ENCODE results near the gene PDS5B.

The PDS5B gene

DNA sequence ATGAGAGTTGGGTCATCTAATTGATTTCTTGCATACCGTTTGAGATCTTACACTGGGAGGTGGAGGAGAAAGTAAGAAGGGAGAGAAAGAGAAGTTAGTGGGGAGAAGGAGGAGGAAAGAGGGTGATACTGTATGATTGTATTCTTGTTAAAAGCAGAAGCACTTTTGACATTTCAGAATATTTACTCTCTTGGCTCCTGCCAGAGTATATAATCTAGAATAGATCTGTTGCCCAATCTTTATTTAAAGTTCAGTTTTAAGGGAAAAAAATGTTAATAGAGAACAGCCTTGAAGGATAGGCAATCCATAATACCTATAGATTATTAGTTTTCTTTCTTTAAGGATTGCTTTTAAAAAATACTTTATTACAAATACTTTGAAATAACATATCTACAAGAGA is 41.5 kb downstream of the PDS5B start:
- Histone ChIP-seq H3K27ac (ENCODE audit: low read depth, low read length, severe bottlenecking) (no peak overlapping the region), H3K4me1 (ENCODE audit: control insufficient read depth, insufficient read depth, low read length, poor library complexity, severe bottlenecking) (no peaks in the 10 kb centered on the region), H3K4me3 (ENCODE audit: extremely low read depth, insufficient read depth, low read length, poor library complexity, severe bottlenecking) (no peak overlapping the region), H3K9me3 (ENCODE audit: control insufficient read depth, low read length) (peaks cover 5% of the 10 kb centered on the region), H3K36me3 (ENCODE audit: control insufficient read depth, insufficient read depth, low read length) (no peaks in the 10 kb centered on the region)
- 83 to 93% methylated on average over 1 of the region's 1 CpG for WGBS, 2 experiments (ENCODE audit: insufficient coverage in 2 of 2)

DNA sequence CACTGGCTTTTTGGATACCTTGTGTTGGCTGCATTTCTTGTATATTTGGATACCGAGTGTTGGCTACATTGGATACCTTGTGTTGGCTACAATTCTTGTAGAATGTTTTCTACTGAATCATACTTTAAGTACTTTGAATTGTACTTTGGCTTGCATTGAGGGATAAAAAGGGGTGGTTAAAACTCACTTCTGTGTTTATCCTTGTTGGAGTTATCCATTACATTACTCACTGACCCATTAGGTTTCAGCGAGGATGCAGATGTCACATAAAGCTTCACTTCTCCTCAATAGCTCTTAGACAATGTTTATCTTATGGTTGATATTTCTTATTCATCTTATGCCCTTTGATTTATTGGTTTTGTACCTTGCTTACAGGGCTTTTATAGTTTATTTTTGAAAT is 43.1 kb downstream of the PDS5B start:
- H3K4me3 ChIP-seq (ENCODE audit: extremely low read depth, insufficient read depth, low read length, poor library complexity, severe bottlenecking), result no peak overlapping the region
- H3K9me3 ChIP-seq (ENCODE audit: control insufficient read depth, low read length), result no peaks in the 10 kb centered on the region
- H3K27ac ChIP-seq (ENCODE audit: low read depth, low read length, severe bottlenecking), result no peak overlapping the region
- H3K4me1 ChIP-seq (ENCODE audit: control insufficient read depth, insufficient read depth, low read length, poor library complexity, severe bottlenecking), result no peaks in the 10 kb centered on the region
- no peaks in the 10 kb centered on the region for H3K36me3 ChIP-seq (ENCODE audit: control insufficient read depth, insufficient read depth, low read length)
- WGBS, 2 experiments (ENCODE audit: insufficient coverage in 2 of 2), result no CpG with 5 or more reads among the region's 2 CpGs

DNA sequence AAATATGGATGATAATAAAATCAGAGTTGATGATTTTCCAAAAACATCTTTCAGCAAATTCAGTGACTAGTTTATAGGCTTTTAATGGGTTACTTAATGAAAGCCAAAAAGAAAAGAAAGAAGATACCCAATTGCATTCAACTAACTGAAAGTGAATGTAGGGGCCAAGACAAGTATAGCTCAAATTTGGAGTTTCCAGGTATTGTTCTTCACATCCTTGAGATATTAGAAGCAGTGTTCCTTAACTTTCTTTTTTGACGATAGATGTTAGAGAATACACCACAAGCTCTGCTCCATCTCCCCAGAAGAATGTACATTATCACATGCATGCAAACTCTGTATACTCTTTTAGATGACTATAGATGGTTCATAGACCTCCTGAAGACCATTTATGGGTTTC is 43.6 kb downstream of the PDS5B start:
- Histone ChIP-seq H3K36me3 (ENCODE audit: control insufficient read depth, insufficient read depth, low read length) (no peaks in the 10 kb centered on the region), H3K9me3 (ENCODE audit: control insufficient read depth, low read length) (no peaks in the 10 kb centered on the region), H3K27ac (ENCODE audit: low read depth, low read length, severe bottlenecking) (no peak overlapping the region), H3K4me1 (ENCODE audit: control insufficient read depth, insufficient read depth, low read length, poor library complexity, severe bottlenecking) (no peaks in the 10 kb centered on the region), H3K4me3 (ENCODE audit: extremely low read depth, insufficient read depth, low read length, poor library complexity, severe bottlenecking) (no peak overlapping the region)
- WGBS, 2 experiments (ENCODE audit: insufficient coverage in 2 of 2), result no CpG with 5 or more reads among the region's 1 CpG

DNA sequence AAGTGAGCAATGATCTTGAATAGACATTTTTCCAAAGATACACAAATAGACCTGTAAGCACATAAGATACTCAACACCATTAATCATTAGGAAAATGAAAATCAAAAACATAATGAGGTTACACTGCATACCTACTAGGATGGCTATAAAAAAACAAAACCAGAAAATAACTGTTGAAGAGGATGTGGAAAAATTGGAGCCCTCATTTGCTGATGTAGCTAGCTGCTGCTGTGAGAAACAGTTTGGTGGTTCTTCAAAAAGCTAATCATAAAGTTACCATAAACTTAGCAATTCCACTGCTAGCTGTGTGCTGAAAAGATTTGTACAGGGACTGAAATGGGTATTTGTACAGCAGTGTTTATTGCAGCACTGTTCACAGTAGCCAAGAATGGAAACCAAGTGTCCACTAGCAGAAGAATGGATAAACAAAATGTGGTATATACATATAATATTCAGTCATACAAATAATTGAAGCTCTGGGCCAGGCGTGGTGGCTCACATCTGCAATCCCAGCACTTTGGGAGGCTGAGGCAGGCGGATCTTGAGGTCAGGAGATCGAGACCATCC is 46.2 kb downstream of the PDS5B start:
- no peak overlapping the region for H3K4me3 ChIP-seq (ENCODE audit: extremely low read depth, insufficient read depth, low read length, poor library complexity, severe bottlenecking)
- no peaks in the 10 kb centered on the region for H3K36me3 ChIP-seq (ENCODE audit: control insufficient read depth, insufficient read depth, low read length)
- WGBS, 2 experiments (ENCODE audit: insufficient coverage in 2 of 2), result 86 to 94% methylated on average over 2 to 3 of the region's 3 CpGs

DNA sequence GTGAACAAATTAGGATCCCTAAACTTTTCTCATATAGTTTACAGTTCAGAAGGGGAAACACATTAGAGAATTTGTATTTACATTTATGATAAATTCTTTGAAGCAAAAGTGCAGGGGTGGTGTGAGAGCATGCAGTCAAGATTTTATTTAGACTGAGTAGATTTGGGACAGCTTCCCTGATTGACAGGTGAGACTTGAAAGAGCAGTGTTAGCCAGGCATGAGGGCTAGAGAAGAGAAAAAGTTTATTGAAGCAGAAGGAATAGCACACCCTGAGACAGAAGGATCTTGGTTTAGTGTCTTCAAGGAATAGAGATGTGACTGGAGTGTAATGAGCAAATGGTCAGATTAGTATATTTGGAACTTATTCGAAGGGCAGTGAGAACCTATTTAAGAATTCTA is 50.5 kb downstream of the PDS5B start:
- H3K4me1 ChIP-seq (ENCODE audit: control insufficient read depth, insufficient read depth, low read length, poor library complexity, severe bottlenecking), result no peaks in the 10 kb centered on the region
- H3K36me3 ChIP-seq (ENCODE audit: control insufficient read depth, insufficient read depth, low read length), result no peaks in the 10 kb centered on the region
- no peak overlapping the region for H3K27ac ChIP-seq (ENCODE audit: low read depth, low read length, severe bottlenecking)
- 100% methylated on average over 1 of the region's 1 CpG for WGBS, 2 experiments (ENCODE audit: insufficient coverage in 2 of 2)
- no peaks in the 10 kb centered on the region for H3K9me3 ChIP-seq (ENCODE audit: control insufficient read depth, low read length)
- no peak overlapping the region for H3K4me3 ChIP-seq (ENCODE audit: extremely low read depth, insufficient read depth, low read length, poor library complexity, severe bottlenecking)

More for the DNA sequence above, 46.2 kb downstream of the PDS5B start:
- Histone ChIP-seq H3K27ac (ENCODE audit: low read depth, low read length, severe bottlenecking) (no peak overlapping the region), H3K4me1 (ENCODE audit: control insufficient read depth, insufficient read depth, low read length, poor library complexity, severe bottlenecking) (no peaks in the 10 kb centered on the region), H3K9me3 (ENCODE audit: control insufficient read depth, low read length) (no peaks in the 10 kb centered on the region)

DNA sequence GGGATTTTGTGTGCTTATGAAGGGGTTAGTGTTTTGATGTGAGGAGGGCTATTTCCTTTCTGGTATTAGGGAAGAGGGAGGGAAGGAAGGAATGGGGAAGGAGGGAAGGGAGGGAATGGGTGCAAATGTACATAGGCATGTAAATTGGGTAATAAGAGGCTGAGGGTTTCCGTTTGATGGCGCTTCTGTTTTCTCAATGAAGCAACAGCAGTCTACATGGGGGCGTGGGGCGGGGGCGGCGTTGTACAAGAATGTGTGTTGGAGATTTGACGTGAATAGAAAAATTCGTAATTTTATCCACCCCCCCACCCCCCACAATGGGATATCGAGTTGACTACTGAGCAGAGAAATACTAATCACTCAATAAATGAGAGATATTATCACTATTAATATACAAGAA is 52.5 kb downstream of the PDS5B start:
- Histone ChIP-seq H3K27ac (ENCODE audit: low read depth, low read length, severe bottlenecking) (no peak overlapping the region), H3K36me3 (ENCODE audit: control insufficient read depth, insufficient read depth, low read length) (no peaks in the 10 kb centered on the region), H3K4me3 (ENCODE audit: extremely low read depth, insufficient read depth, low read length, poor library complexity, severe bottlenecking) (no peak overlapping the region), H3K4me1 (ENCODE audit: control insufficient read depth, insufficient read depth, low read length, poor library complexity, severe bottlenecking) (no peaks in the 10 kb centered on the region), H3K9me3 (ENCODE audit: control insufficient read depth, low read length) (no peaks in the 10 kb centered on the region)
- 97% methylated on average over 2 of the region's 9 CpGs; no CpG with 5 or more reads in 1 of the 2 experiments for WGBS, 2 experiments (ENCODE audit: insufficient coverage in 2 of 2)

DNA sequence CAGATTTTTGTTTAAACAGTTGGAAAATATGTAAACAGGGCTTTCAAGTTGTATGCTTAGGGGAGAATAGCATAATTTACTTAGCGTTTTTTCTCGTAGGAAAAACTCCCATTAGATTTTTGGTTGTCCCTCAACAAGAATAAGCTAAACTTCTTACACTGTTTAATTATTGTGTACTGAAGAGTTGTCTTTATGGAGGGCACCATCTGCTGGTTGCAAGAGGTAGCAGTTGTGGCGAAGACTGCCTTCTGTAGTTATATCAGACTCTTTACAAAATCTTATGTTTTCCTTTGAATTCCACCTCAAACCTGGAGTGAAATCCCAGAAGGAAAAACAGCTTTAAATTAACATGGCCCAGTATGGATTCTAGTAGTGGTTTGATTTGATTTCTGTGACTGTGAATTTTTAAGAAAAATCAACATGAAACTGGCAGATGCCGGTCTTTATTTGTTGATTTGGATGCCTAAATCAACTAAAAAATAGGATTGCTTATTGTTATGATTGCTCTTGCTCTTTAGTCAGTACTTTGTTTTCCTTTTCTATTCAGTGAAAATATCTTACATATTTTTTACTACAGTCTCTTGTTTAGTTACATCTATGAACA is 53.4 kb downstream of the PDS5B start:
- Histone ChIP-seq H3K9me3 (ENCODE audit: control insufficient read depth, low read length) (no peaks in the 10 kb centered on the region), H3K4me1 (ENCODE audit: control insufficient read depth, insufficient read depth, low read length, poor library complexity, severe bottlenecking) (no peaks in the 10 kb centered on the region), H3K36me3 (ENCODE audit: control insufficient read depth, insufficient read depth, low read length) (no peaks in the 10 kb centered on the region), H3K27ac (ENCODE audit: low read depth, low read length, severe bottlenecking) (no peak overlapping the region), H3K4me3 (ENCODE audit: extremely low read depth, insufficient read depth, low read length, poor library complexity, severe bottlenecking) (no peak overlapping the region)
- WGBS, 2 experiments (ENCODE audit: insufficient coverage in 2 of 2), result 100% methylated on average over 1 of the region's 4 CpGs

DNA sequence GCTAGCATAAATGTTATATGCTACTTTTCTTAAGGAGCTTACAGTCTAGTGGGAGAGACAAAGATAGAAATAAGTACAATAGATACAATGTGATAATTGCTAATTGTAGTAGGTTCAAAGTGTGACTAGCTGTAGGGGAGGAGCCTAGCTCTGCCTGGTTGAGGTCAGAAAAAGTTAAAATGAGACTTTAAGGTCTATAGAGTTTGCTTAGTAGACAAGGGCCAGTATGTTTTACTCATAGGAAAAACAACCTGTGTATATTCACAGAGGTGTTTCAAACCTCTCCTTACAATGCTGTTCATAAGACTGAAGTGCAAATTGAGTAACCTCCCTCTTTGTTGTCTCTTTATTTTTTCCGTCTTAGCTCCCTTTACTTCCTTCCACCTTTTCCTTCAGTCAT is 56.1 kb downstream of the PDS5B start:
- H3K4me1 ChIP-seq (ENCODE audit: control insufficient read depth, insufficient read depth, low read length, poor library complexity, severe bottlenecking), result no peaks in the 10 kb centered on the region
- no peaks in the 10 kb centered on the region for H3K9me3 ChIP-seq (ENCODE audit: control insufficient read depth, low read length)
- 86% methylated on average over 1 of the region's 1 CpG for WGBS, 2 experiments (ENCODE audit: insufficient coverage in 2 of 2)
- H3K36me3 ChIP-seq (ENCODE audit: control insufficient read depth, insufficient read depth, low read length), result no peaks in the 10 kb centered on the region
- no peak overlapping the region for H3K27ac ChIP-seq (ENCODE audit: low read depth, low read length, severe bottlenecking)
- no peak overlapping the region for H3K4me3 ChIP-seq (ENCODE audit: extremely low read depth, insufficient read depth, low read length, poor library complexity, severe bottlenecking)

DNA sequence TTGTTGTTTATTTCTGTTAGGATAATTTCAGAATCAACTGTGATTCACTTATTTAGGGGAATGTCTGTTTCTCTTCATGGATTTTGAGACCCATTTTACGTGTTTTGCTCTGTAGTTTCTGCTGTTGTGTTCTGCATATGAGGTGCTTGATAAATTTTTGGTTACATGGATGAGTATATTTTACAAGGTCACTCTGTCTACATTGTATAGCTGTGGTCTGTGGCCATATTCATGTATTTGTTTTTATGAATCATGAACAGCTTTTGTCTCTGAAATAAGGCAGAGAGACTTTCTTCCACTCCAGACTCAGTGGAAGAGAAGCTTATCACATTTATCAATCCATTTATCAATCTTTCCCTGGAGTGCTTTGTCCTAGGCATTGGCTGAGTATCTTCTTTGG is 56.6 kb downstream of the PDS5B start:
- Histone ChIP-seq H3K36me3 (ENCODE audit: control insufficient read depth, insufficient read depth, low read length) (no peaks in the 10 kb centered on the region), H3K4me1 (ENCODE audit: control insufficient read depth, insufficient read depth, low read length, poor library complexity, severe bottlenecking) (no peaks in the 10 kb centered on the region), H3K27ac (ENCODE audit: low read depth, low read length, severe bottlenecking) (peak overlapping the region; percentile 7), H3K9me3 (ENCODE audit: control insufficient read depth, low read length) (no peaks in the 10 kb centered on the region), H3K4me3 (ENCODE audit: extremely low read depth, insufficient read depth, low read length, poor library complexity, severe bottlenecking) (no peak overlapping the region)
- WGBS, 2 experiments (ENCODE audit: insufficient coverage in 2 of 2), result no CpG with 5 or more reads among the region's 1 CpG

DNA sequence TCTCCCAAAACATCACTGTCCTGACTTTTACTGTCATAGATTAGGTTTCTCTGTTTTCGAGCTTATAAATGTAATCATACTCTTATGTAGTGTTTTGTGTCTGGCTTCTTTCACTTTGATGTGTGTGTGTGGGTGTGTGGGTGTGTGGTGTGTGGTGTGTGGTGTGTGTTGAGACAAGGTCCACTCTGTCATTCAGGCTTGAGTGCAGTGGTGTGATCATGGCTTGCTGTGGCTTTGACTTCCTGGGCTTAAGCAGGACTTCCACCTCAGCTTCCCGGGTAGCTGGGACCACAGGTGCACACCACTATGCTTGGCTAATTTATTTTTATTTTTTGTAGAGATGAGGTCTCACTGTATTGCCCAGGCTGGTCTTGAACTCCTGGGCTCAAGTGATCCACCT is 59.6 kb downstream of the PDS5B start:
- Histone ChIP-seq H3K27ac (ENCODE audit: low read depth, low read length, severe bottlenecking) (no peak overlapping the region), H3K4me3 (ENCODE audit: extremely low read depth, insufficient read depth, low read length, poor library complexity, severe bottlenecking) (no peak overlapping the region), H3K36me3 (ENCODE audit: control insufficient read depth, insufficient read depth, low read length) (no peaks in the 10 kb centered on the region), H3K4me1 (ENCODE audit: control insufficient read depth, insufficient read depth, low read length, poor library complexity, severe bottlenecking) (no peaks in the 10 kb centered on the region), H3K9me3 (ENCODE audit: control insufficient read depth, low read length) (no peaks in the 10 kb centered on the region)
- no CpG with 5 or more reads among the region's 2 CpGs for WGBS, 2 experiments (ENCODE audit: insufficient coverage in 2 of 2)

DNA sequence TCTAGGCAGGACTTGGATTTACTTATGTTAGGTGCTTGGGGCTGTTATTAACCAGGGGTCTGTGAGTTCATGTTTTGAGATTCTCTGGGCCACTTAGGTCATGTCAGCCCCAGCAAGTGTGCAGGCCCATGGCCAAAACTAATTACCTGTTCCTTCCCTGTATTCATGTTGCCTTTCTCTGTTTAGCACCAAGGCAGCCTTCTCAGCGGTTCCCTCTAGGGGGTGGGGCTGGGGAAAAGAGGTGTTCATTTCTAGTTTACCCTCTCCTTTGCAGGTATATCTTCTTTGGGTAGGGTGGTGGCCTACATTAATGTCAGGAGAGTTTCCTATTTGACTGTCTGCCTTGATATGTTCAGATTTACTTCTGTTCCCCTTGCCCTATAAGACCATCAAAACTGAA is 61.7 kb downstream of the PDS5B start:
- no peaks in the 10 kb centered on the region for H3K9me3 ChIP-seq (ENCODE audit: control insufficient read depth, low read length)
- no peak overlapping the region for H3K27ac ChIP-seq (ENCODE audit: low read depth, low read length, severe bottlenecking)
- peaks cover 7% of the 10 kb centered on the region for H3K36me3 ChIP-seq (ENCODE audit: control insufficient read depth, insufficient read depth, low read length)
- WGBS, 2 experiments (ENCODE audit: insufficient coverage in 2 of 2), result no CpG with 5 or more reads among the region's 1 CpG
- H3K4me3 ChIP-seq (ENCODE audit: extremely low read depth, insufficient read depth, low read length, poor library complexity, severe bottlenecking), result no peak overlapping the region
- no peaks in the 10 kb centered on the region for H3K4me1 ChIP-seq (ENCODE audit: control insufficient read depth, insufficient read depth, low read length, poor library complexity, severe bottlenecking)

Data from mesodermal cell (in vitro differentiated cells).